Thyroid gland (tissue), 4 donors: ENCODE results near the gene EML4. TPM values are rescaled to one million over a fixed set of nuclear protein-coding genes. Genes with fewer than 3 reads are reported as not detected.

Experiments used
- DNase-seq, 2 donors: peaks; one replicate each; pipeline ENCODE4 v3.0.0-alpha.2; 2019
- H3K27ac ChIP-seq, 3 donors: fragments of 200-600 bp; sonication (generic); 1 replicate in 2 of 3; 2 replicates in 1 of 3; pipeline ENCODE4 v1.5.1; 2016 to 2019; ENCODE audit warnings: mild to moderate bottlenecking in 1 of 3, moderate library complexity in 1 of 3
- H3K27me3 ChIP-seq: fragments of 200-600 bp; sonication (generic); one replicate; pipeline ENCODE4 v1.5.1; 2019
- H3K36me3 ChIP-seq, 2 donors: fragments of 200-600 bp; sonication (generic); one replicate each; pipeline ENCODE4 v1.5.1; 2016 to 2019
- H3K4me1 ChIP-seq, 2 donors: fragments of 200-600 bp; sonication (generic); one replicate each; pipeline ENCODE4 v1.5.1; 2017 to 2019
- H3K4me3 ChIP-seq, 3 donors: fragments of 200-600 bp; sonication (generic); replicated peaks in 1 of 3; 1 replicate in 2 of 3; 2 replicates in 1 of 3; pipeline ENCODE4 v1.5.1; 2016; ENCODE audit warnings: mild to moderate bottlenecking in 1 of 3
- H3K9me3 ChIP-seq: fragments of 200-600 bp; sonication (generic); one replicate; pipeline ENCODE4 v1.5.1; 2017
- CTCF ChIP-seq, 6 experiments: fragments of 200-600 bp in 3 of 6; fragments of 450-650 bp in 3 of 6; sonication (generic) in 3 of 6; IDR thresholded peaks; one replicate each; pipeline ENCODE4 v1.5.1; 2016 to 2019; ENCODE audit warnings: antibody characterized with exemption in 6 of 6, mild to moderate bottlenecking in 2 of 6, inconsistent platforms in 1 of 6, moderate library complexity in 1 of 6
- POLR2A ChIP-seq, 2 donors: fragments of 450-650 bp; IDR thresholded peaks; one replicate each; pipeline ENCODE4 v1.6.1; 2017; ENCODE audit warnings: antibody characterized with exemption in 2 of 2, mild to moderate bottlenecking in 2 of 2, moderate library complexity in 1 of 2
- WGBS, 2 donors: methylation state at CpG; one replicate each; pipeline ENCODE4 v1.1.5; 2017; 5-methylcytosine and 5-hydroxymethylcytosine counted together
- intact Hi-C: fragments of 100-400 bp; cut with DNase I; formaldehyde crosslinking; loops from one replicate; pipeline ENCODE4 v1.15.1; 2023
- total RNA-seq, 4 donors: library from RNA; depleted of rRNA; stranded (reverse); fragments of >200 nt; gene quantifications; one replicate each; pipeline ENCODE4 v1.2.3, GENCODE V29; 2016

Gene EML4
- total RNA-seq, 4 donors from 2014 or later: 52.5 to 67.2 (median 64.7) TPM

GRCh38 chr2:42202634-42203008 is 33.5 kb downstream of the EML4 start:
- intact Hi-C loops: no loop called here
- no peak overlapping the region for H3K27ac ChIP-seq
- no peak overlapping the region for H3K4me3 ChIP-seq
- no peaks in the 10 kb centered on the region for H3K36me3 ChIP-seq
- 97 to 100% methylated on average over 2 of the region's 2 CpGs for WGBS, 2 donors
- no peak for DNase-seq
- H3K27me3 ChIP-seq: no peaks in the 10 kb centered on the region
- H3K4me1 ChIP-seq: peaks cover 4 to 6% of the 10 kb centered on the region in 2 donors
- no peaks in the 10 kb centered on the region for H3K9me3 ChIP-seq
- TF ChIP-seq CTCF (IDR thresholded peaks at IDR 0.05) (no peak), POLR2A (IDR thresholded peaks at IDR 0.05) (no peak)

DNA sequence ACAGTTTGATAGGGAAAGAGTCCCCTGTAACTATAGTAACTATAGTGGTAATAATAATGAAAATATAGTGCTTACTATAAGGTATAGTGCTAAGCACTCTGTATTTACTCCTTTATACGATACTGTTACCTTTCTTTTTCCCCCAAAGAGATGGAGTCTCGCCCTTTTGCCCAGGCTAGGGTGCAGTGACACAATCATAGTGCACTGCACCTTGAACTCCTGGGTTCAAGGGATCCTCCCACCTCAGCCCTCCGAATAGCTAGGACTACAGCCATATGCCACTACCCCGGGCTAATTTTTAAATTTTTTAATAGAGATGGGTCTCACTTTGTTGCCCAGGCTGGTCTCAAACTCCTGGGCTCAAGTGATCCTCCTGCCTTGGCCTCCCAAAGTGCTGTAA is 34.6 kb downstream of the EML4 start:
- no peaks in the 10 kb centered on the region for H3K27me3 ChIP-seq
- peaks cover 4 to 6% of the 10 kb centered on the region in 2 donors for H3K4me1 ChIP-seq
- no peaks in the 10 kb centered on the region for H3K9me3 ChIP-seq
- no peak for DNase-seq
- WGBS, 2 donors: 94 to 96% methylated on average over 4 of the region's 4 CpGs
- no peaks in the 10 kb centered on the region for H3K36me3 ChIP-seq
- no peak overlapping the region for H3K27ac ChIP-seq
- H3K4me3 ChIP-seq: no peak overlapping the region
- TF ChIP-seq POLR2A (IDR thresholded peaks at IDR 0.05) (no peak), CTCF (IDR thresholded peaks at IDR 0.05) (no peak)
- intact Hi-C loops: no loop called here

DNA sequence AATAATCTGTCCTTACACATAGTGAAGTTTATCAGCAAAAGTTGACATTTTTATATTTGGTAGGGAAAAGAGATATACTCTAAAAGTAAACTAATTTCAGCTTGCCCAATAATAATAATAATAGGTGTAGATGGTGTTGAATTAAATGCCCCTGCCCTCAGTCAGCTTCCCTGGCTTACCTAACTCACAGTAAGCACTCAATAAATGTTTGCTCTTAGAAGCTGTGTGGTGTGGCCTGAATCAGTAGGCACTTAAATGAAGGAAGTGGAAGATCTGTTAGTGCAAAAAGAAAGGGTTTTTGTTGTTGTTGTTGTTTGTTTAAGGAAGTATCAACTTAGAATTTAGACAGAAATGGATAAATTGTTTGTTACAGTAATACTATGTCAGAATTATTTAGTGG is 36.2 kb downstream of the EML4 start:
- Histone ChIP-seq H3K4me3 (no peak overlapping the region), H3K9me3 (no peaks in the 10 kb centered on the region), H3K27ac (no peak overlapping the region), H3K4me1 (peaks cover 2 to 5% of the 10 kb centered on the region in 2 donors), H3K36me3 (no peaks in the 10 kb centered on the region), H3K27me3 (no peaks in the 10 kb centered on the region)
- DNase-seq: no peak
- TF ChIP-seq CTCF (IDR thresholded peaks at IDR 0.05) (no peak), POLR2A (IDR thresholded peaks at IDR 0.05) (no peak)
- intact Hi-C loops: no loop called here

- H3K27ac ChIP-seq: no peak overlapping the region
- H3K9me3 ChIP-seq: no peaks in the 10 kb centered on the region
- H3K4me1 ChIP-seq: no peaks in the 10 kb centered on the region
- 97% methylated on average over 5 of the region's 5 CpGs for WGBS, 2 donors
- H3K27me3 ChIP-seq: no peaks in the 10 kb centered on the region
- no peaks in the 10 kb centered on the region for H3K36me3 ChIP-seq
- TF ChIP-seq POLR2A (IDR thresholded peaks at IDR 0.05) (no peak), CTCF (IDR thresholded peaks at IDR 0.05) (no peak)
- no peak for DNase-seq
- intact Hi-C loops: no loop called here
- no peak overlapping the region for H3K4me3 ChIP-seq
Measured at GRCh38 chr2:42207826-42208225, 38.7 kb downstream of the EML4 start.

DNA sequence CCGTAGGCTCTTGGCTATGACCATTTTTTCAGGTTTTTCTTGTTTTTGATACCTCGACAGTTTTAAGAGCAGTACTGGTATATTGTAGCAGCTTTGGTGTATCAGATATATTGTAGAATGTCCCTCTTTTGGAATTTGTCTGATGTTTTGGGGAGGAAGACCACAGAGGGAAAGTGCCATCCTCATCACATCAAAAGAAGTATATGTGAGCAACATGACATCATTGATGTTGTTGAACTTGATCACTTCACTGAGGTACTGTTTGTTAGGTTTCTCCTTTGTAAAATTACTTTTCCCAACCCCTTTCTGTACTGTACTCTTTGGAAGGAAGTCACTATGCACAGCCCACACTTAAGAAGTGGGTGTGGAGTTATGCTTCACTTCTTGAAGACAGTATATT is 41.0 kb downstream of the EML4 start:
- WGBS, 2 donors: 94 to 97% methylated on average over 2 of the region's 2 CpGs
- intact Hi-C loops: no loop called here
- no peak for DNase-seq
- Histone ChIP-seq H3K4me1 (no peaks in the 10 kb centered on the region), H3K4me3 (no peak overlapping the region), H3K27ac (no peak overlapping the region), H3K9me3 (no peaks in the 10 kb centered on the region), H3K27me3 (no peaks in the 10 kb centered on the region), H3K36me3 (no peaks in the 10 kb centered on the region)
- no peak for TF ChIP-seq CTCF (IDR thresholded peaks at IDR 0.05)
- no peak for TF ChIP-seq POLR2A (IDR thresholded peaks at IDR 0.05)
